Skeletal muscle tissue (tissue), 4 donors: Measurements from ENCODE around the gene VCAN. TPM values are rescaled to one million over a fixed set of nuclear protein-coding genes. Genes with fewer than 3 reads are reported as not detected.

Source experiments
- H3K27ac ChIP-seq: one replicate; pipeline ENCODE4 v1.7.0; 2013; ENCODE audit warnings: mild to moderate bottlenecking, low read depth, low read length, inconsistent platforms
- H3K27me3 ChIP-seq, 3 donors: one replicate each; pipeline ENCODE4 v1.7.0; 2013; ENCODE audit warnings: low read length in 3 of 3; ENCODE audit not compliant: control insufficient read depth in 3 of 3, insufficient read depth in 3 of 3
- H3K36me3 ChIP-seq, 3 donors: one replicate each; pipeline ENCODE4 v1.7.0; 2013; ENCODE audit warnings: low read length in 3 of 3; ENCODE audit not compliant: control insufficient read depth in 3 of 3, insufficient read depth in 3 of 3
- H3K4me1 ChIP-seq, 3 donors: one replicate each; pipeline ENCODE4 v1.7.0; 2013; ENCODE audit warnings: low read length in 3 of 3, mild to moderate bottlenecking in 3 of 3; ENCODE audit not compliant: control insufficient read depth in 3 of 3, insufficient read depth in 3 of 3
- H3K4me3 ChIP-seq, 3 donors: one replicate each; pipeline ENCODE4 v1.7.0; 2013; ENCODE audit warnings: low read length in 3 of 3
- H3K9ac ChIP-seq, 3 donors: one replicate each; pipeline ENCODE4 v1.7.0; 2013; ENCODE audit warnings: low read length in 3 of 3, mild to moderate bottlenecking in 3 of 3, moderate library complexity in 2 of 3, low read depth in 1 of 3
- H3K9me3 ChIP-seq, 3 donors: one replicate each; pipeline ENCODE4 v1.7.0; 2013; ENCODE audit warnings: low read length in 3 of 3; ENCODE audit not compliant: control insufficient read depth in 3 of 3
- total RNA-seq: library from RNA; depleted of rRNA; stranded (reverse); fragments of >200 nt; gene quantifications from one replicate; pipeline ENCODE4 v1.2.3, GENCODE V29; 2014
- donor health status: Osteomylitis.

Gene VCAN
- total RNA-seq, 1 donor from 2014 or later = 254 TPM

DNA sequence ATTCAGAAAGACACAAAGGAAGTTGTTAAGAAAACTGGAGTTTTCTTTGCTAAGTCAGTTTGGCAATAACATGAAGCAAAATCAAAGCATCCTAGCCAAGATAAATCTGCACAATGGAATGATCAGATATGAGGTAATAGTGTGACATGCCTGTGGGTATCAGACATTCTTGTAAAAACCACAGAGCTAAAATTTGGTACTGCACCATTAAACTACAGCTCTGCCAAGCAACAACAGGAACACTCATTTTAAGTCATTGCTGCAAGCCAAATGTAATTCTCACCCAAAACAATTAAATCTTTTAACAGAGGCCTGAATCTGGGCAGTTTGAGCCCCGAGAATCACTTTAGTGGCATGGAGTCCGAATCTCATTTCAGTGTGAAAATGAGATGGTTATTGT, 96.6 kb downstream of the VCAN start:
- Histone ChIP-seq H3K4me1 (no peaks in the 10 kb centered on the region), H3K27me3 (no peaks in the 10 kb centered on the region), H3K9me3 (no peaks in the 10 kb centered on the region), H3K27ac (no peak overlapping the region), H3K4me3 (no peak overlapping the region), H3K36me3 (no peaks in the 10 kb centered on the region), H3K9ac (no peak overlapping the region)

DNA sequence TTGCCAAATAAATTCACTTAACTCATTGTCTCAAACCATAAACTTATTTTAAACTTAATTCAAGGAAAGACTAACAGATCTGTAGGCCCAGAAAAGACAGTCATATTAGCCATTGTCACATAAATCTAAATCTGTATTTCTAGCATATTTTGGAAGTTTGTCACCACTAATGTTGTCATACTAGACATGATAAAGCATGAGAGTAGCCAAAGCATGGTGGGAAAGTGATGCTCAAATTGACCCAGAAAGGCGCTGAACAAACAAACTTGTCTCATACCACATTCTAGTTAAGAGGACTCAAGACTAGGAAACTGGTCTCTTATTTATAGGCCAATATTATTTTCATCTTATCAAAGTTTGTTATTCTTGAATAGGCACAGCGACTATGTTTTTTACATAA, 99.4 kb downstream of the VCAN start:
- Histone ChIP-seq H3K36me3 (no peaks in the 10 kb centered on the region), H3K27ac (no peak overlapping the region)

DNA sequence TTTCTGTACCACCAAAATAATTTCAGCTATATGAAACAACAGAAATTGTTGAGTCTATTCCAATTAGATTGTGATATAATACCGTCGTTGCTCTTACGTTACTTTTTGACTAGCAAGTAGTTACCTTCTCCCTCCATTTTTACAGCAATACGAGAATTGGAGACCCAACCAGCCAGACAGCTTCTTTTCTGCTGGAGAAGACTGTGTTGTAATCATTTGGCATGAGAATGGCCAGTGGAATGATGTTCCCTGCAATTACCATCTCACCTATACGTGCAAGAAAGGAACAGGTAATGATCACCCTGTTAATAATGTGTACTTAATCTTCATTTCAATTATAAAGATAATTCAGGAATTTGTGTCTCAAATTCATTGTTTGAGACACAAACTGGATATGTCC, 100.7 kb downstream of the VCAN start:
- H3K27ac ChIP-seq = no peak overlapping the region
- H3K27me3 ChIP-seq = no peaks in the 10 kb centered on the region
- no peak overlapping the region for H3K4me3 ChIP-seq
- no peak overlapping the region for H3K9ac ChIP-seq
- no peaks in the 10 kb centered on the region for H3K36me3 ChIP-seq
- no peaks in the 10 kb centered on the region for H3K4me1 ChIP-seq
- peaks cover 0 to 4% (median 0%) of the 10 kb centered on the region in 3 donors for H3K9me3 ChIP-seq

More for the DNA sequence above, 99.4 kb downstream of the VCAN start:
- H3K9me3 ChIP-seq = no peaks in the 10 kb centered on the region
- H3K4me3 ChIP-seq = no peak overlapping the region
- no peak overlapping the region for H3K9ac ChIP-seq
- no peaks in the 10 kb centered on the region for H3K27me3 ChIP-seq
- H3K4me1 ChIP-seq = no peaks in the 10 kb centered on the region

DNA sequence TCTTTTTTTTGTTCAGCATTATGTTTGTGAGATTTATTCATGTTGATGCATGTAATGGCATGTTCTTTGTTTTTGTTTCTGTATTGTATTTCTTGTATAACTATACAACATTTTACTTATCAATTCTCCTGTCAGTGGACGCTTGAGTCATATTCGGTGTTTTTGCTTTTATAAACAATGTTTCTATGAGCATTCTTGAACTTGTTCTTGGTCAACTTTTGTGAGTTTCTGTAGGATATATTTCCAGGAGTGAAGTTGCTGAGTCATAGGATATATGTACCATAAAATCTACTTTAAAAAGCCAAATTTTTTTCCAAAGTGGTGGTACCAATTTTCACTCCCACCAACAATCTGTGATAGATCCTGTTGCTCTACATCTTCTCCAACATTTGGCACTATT, 104.8 kb downstream of the VCAN start:
- Histone ChIP-seq H3K9me3 (peaks cover 0 to 4% (median 0%) of the 10 kb centered on the region in 3 donors), H3K9ac (no peak overlapping the region), H3K4me3 (no peak overlapping the region), H3K27me3 (no peaks in the 10 kb centered on the region), H3K27ac (no peak overlapping the region), H3K36me3 (no peaks in the 10 kb centered on the region), H3K4me1 (no peaks in the 10 kb centered on the region)

DNA sequence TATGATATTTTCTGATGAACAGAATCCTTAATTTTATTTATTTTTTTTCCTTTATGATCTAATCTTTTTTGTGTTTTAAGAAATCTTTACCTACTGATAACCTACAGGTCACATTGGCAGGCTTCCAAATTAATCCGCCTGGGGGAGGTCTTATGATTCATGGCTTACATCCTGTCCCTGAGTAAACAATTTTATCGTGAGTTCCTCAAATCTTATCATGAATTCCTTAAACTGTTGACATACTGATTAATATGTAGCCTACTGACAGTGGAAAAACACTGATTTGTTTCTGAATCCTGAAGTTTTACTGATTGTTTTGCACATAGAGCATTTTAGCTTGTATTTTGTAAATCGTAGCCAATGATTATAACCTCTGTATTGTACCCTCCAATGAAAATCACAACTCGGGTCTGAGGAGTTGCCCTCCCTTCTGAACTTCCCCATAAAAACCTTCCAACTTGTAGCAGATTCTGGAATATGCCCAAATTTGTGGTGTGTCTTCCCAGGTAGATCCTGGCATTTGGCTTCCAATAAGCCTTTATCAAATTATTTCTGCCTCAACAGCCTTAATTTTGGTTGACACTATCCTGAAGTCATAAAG, 105.6 kb downstream of the VCAN start:
- no peaks in the 10 kb centered on the region for H3K36me3 ChIP-seq

DNA sequence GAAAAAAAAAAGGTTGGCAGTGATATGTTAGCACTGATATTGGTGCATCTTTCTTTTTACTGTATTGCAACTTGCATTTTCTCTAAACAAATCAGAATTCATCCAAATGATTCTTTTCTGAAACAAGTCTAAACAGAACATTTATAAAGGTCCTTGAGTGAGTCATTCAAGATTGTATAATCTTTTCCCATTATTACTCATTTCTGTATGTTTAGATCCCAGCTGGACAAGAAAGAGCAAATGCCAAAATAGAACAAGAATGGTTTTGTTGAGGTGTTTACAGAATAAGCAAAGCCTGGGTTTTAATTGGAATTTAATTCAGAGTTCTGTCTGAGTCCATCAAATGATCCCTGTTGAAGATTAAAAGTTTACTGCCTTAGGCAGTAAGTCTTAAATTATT, 112.3 kb downstream of the VCAN start:
- no peaks in the 10 kb centered on the region for H3K9me3 ChIP-seq
- no peak overlapping the region for H3K4me3 ChIP-seq
- no peaks in the 10 kb centered on the region for H3K27me3 ChIP-seq
- H3K9ac ChIP-seq = no peak overlapping the region
- no peaks in the 10 kb centered on the region for H3K4me1 ChIP-seq
- no peak overlapping the region for H3K27ac ChIP-seq
- no peaks in the 10 kb centered on the region for H3K36me3 ChIP-seq

More for the DNA sequence above, 105.6 kb downstream of the VCAN start:
- no peak overlapping the region for H3K9ac ChIP-seq
- H3K4me3 ChIP-seq = no peak overlapping the region
- no peaks in the 10 kb centered on the region for H3K4me1 ChIP-seq
- H3K27ac ChIP-seq = no peak overlapping the region
- no peaks in the 10 kb centered on the region for H3K27me3 ChIP-seq
- peaks cover 0 to 4% (median 0%) of the 10 kb centered on the region in 3 donors for H3K9me3 ChIP-seq

DNA sequence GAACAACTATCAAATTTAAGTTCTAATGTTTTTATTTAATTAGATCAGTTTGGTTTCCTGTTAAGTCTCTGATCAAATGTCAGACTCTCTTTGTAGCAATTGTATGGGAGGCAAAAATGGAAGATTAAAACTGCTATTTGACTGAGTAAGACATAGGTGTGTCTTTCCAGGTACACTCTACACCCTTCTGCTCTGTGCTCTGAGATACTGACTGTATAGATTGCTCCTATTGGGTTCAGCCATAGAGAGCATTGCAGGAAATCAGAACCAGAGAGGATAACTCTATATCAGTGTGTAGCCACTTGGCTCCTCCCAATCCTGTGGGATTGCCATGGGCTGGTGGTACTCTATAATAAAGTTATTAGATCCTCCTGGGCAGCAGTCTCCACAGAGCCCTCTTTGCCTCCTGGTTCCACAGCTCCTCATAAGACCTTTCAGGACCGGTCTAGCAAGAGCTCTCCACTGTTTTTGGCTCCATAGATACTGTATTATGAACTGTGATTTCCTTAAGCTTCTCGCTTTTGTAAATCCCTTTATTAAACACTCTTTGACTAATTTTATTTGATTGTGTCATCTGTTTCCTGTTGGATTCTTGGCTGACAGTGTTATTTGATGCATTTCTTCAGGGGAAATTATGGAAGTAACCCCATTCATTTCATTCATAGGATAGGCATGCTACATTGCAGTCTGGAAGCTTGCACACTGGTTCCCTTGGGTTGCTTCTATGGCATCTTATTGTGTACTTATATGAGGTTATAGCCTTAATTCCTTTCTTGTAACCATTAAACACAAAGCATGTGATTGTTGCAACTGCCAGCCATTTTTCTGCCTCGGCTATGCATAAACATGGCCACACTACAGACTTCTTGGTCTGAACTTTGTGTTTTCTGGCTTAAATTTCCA, 115.6 kb downstream of the VCAN start:
- Histone ChIP-seq H3K9me3 (no peaks in the 10 kb centered on the region), H3K9ac (no peak overlapping the region), H3K27ac (no peak overlapping the region), H3K4me1 (no peaks in the 10 kb centered on the region), H3K36me3 (no peaks in the 10 kb centered on the region), H3K27me3 (no peaks in the 10 kb centered on the region), H3K4me3 (no peak overlapping the region)

DNA sequence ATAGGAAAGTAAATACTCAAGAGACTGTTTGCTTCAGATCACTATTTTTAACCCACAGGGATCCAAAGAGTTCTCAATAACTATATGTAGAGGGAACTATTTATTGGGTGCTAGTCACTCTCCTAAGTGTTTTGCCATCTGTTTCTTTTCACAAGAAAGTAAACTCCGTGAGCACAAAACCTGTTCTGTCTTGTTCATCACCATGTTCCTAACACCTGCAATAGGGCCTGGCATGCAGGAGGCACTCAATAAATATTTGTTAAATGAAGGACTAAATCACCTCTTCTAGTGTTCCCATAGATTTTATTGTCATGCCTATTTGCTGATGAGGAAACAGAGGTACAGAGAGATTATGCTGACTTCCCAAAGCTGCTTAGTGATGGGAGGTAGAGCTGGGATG, 118.2 kb downstream of the VCAN start:
- Histone ChIP-seq H3K9me3 (no peaks in the 10 kb centered on the region), H3K27ac (no peak overlapping the region), H3K4me1 (no peaks in the 10 kb centered on the region), H3K9ac (no peak overlapping the region), H3K27me3 (no peaks in the 10 kb centered on the region), H3K36me3 (no peaks in the 10 kb centered on the region), H3K4me3 (no peak overlapping the region)

DNA sequence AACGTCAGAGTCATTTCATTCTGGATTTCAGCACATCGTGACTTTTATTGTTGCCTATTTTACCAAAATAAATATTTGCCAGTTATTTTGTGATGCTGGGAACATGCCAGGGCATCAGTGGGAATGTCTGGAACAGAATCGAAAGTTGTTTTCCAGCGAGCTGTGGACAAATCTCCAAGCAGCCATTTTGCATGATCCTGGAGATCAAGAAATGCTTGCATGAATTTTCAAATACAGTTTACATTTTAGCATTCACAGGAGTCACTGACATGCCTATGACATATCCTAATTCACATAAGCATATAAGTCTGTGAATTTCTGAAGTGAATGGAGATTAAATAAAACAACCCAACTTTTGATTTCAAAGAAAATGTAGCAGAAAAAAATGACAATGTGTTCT, 119.4 kb downstream of the VCAN start:
- no peaks in the 10 kb centered on the region for H3K4me1 ChIP-seq
- no peaks in the 10 kb centered on the region for H3K9me3 ChIP-seq
- no peak overlapping the region for H3K9ac ChIP-seq
- H3K4me3 ChIP-seq = no peak overlapping the region
- no peak overlapping the region for H3K27ac ChIP-seq
- no peaks in the 10 kb centered on the region for H3K27me3 ChIP-seq
- H3K36me3 ChIP-seq = no peaks in the 10 kb centered on the region

DNA sequence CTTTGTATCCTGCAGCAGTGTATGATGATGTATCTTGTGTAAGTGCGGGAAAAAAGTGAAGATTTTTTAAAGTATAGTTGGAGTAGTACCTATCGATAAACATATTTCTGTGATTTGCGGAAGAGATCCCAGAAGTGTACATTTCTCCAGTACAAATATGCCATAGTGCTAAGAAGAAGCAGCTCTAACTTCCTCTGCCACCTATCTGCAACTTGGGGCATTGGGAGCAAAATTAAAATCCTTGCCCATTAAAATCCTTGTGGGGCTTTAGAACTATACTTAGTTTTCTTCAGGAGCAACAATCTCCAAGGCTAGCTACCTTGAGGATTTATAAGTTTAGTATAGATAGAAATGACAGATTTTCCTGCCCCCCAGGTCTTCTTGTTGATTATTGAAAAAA, 123.7 kb downstream of the VCAN start:
- H3K27me3 ChIP-seq = no peaks in the 10 kb centered on the region
- no peaks in the 10 kb centered on the region for H3K36me3 ChIP-seq
- no peak overlapping the region for H3K4me3 ChIP-seq
- no peak overlapping the region for H3K27ac ChIP-seq
- no peaks in the 10 kb centered on the region for H3K4me1 ChIP-seq
- H3K9ac ChIP-seq = no peak overlapping the region
- no peaks in the 10 kb centered on the region for H3K9me3 ChIP-seq
